Stimulated activated CD4-positive, alpha-beta T cell treated with anti-CD3 and anti-CD28 coated beads, Interleukin-4, amount 100 ng/mL, for 4 hours (primary cell): ENCODE measurements around the gene ROR1.

Experiments used
- DNase-seq, 2 experiments: peaks; one replicate each; pipeline ENCODE4 v3.0.0-alpha.2; 2020

Gene ROR1

DNA sequence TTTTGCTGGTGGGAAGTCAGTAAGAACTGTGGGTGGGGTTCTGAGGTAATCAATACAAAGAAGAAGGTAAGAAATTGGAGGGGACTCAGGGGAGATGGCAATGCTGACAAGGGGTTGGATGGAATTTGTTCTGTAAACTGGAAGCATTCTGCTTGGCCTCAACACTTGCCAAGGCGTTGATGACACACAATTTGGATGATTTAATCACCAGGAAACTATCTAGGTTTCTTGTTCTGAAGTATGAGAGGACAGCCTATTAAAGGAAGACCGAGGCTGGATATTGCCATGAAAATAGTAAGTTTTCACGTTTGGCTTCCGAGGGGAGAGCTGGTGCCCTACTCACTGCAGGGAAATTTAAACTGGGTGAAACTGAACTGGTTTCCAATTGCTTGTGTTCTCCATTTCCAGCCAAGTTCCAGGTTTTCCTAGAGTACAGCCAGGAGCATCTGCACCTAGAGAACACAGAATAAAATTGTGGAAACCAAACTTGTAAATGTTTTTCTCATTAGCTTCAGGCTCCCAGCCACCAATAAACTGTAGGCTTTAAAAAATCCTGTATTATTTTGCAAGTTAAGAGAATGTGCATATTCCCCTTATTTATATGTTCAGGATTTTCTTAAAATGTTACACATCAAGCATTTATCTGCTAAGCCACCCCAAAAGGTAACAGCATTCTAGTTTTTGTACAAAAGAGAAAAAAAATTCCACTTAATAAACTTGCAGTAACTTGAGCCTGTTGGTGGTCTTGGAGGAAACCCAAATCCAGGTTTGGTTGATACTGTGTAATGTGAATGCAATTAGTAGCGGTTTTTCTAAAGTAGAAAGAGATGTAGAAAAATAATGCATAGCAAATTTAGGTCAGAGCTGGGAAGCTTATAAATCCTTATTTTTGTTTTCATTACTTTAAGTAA, 53.8 kb downstream of the ROR1 start:
- DNase-seq = no peak

DNA sequence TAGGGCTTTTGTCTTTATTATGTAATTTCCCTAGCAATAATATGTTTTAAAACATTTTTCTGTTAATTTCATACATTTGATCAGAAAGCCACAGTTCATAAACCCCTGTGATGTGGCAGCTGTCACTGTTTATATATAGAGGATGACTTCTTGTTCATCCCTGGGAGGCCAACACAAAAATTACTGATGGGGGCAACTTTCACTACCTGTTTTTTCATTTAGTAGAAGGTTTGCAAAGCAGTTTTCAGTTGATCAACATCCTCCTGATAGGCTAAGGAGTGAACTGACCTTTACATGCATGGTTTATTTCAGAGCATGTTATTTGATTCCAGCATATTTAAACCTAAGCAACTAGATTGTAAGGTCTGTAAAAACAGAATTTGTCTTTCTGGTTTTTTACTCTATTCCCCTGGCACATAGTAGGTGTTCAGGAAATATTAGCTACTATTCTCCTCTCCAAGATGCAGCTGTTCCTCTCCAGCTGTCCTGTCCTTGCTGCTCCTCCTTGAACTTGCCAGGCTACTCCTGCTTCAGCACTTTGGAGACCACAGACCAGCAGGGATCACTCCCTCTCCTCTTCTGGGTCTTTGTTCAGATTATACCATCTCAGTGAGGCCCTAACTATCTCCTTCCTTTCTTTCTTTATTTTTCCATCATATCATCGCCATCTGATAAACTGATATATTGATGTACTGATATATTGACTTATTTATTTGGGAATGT, 54.7 kb downstream of the ROR1 start:
- no peak for DNase-seq

DNA sequence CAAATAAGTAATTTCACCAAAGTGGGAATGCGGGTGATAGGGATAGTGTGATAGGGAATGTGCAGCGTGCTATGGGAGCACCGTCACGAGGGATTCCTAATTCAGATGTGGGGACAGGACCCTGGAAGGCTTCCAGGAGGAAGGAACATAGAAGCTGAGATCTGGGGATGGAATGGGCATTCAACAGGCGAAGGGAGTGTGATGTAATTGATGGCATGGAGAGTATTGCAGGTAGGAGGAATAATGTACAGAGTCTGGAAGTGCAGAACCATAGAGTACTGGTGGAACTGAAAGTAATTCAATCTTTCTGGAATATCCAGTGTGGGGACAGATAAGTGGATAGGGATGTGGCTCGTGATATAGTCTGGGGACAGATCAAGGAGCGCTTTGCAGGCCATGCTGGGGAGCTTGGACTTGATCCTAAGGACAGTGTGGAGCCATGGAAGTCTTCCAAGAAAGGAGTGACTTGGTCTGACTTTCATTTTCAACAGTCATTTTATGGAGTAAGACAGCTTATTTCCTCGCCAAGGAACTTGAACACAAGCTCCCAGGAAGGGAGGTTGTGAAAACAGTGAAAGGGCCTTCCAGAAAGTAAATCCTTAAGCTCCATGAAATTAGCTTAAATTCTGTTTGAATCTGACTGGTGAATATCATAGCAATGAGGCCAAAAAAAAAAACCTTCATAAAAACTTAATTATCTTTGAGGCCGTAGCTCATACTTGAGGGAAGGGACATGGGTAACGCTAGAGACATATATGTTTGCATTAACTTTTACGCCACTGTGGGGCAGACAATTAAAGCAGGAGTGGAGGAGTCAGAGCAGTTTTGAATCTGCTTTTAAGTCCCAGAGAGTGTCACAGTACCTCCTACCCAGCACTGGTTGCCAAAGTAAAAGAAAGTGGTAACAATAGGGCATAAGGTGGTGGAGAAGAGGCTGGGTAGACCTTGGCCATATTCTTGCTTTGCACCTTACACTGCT, 55.8 kb downstream of the ROR1 start:
- no peak for DNase-seq

DNA sequence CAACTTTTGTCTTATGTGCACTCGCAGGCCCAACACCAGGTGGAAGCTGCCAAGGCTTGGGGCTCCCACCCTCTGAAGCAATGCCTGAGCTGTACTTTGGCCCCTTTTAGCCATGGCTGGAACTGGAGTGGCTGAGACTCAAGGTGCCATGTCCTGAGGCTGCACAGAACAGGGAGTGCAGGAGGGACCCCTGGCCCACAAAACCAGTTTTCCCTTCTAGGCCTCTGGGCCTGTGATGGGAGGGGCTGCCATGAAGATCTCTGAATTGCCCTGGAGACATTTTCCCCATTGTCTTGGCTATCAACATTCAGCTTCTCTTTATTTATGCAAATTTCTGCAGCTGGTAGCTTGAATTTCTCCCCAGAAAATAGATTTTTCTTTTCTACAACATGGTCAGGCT, 57.6 kb downstream of the ROR1 start:
- DNase-seq = no peak

DNA sequence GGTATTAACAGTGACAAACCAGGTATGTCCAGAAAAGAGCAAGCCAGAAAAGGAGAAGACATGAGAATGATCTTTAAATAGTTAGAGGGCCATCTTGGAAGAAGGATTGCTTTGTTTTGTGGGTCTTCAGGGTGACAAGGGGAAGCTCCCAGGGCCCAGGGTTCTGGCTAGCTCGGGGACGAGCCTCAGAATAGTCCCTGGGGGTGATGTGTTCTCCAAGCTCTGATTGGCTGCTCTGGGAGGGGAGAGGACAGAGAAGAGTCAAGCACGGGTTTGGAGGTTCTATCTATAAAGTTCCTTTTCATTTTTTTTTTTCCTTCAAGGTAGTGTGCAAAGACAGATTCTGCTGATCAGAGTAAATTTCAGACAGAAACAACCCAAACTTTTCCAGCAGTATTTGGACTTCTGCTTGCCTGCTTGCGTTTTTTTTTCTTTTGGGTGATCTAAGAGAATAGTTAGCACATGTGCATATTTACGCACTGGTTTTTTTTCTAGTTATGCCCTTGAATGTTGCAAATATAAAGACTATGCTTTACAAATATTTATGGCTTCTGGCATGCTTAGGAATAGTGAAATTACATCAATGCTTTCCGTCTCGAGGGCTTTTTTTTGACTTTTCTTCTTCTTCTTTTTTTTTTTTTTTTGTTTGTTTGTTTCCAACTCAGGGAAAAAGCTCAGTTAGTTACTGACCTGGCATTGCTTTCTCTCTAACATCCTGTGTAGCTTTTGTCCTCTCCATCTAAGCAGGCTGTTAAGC, 59.7 kb downstream of the ROR1 start:
- DNase-seq = no peak

DNA sequence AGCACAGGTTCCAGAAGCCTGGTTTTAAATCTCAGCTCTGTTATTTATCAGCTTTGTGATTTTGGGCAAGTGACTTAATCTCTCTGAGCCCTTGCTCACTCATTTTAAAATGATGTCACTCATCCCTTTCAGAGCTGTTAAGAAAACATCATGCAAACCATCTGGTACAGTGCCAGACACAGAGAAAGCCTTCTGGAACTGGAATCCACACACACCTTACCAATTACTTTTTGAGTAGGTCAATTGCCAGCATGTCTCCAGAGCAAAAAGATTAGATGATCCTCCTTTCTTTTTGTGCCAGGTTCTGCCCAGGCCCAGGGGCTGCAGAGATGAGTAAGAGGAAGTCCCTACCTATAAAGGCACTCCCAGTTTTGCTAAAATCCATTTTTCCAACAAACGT, 61.3 kb downstream of the ROR1 start:
- DNase-seq = no peak

DNA sequence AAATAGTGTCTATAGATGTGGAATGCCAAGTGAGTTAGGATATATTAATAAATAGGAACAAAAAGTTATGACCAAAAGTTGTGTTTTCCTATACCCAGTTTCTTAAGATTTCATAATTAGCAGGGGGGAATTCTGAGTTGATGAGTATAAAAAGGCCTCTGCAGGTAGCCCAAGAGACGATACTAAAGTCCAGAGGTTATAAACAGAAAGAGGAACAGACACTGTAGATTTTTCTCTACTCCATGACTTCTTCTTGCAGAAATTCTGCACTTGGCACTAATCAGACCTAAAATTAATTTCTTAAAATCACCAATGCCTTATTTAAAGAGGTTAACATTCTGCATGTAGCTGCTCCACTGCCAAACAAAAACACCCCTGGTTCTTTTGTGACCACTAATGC, 62.6 kb downstream of the ROR1 start:
- no peak for DNase-seq

DNA sequence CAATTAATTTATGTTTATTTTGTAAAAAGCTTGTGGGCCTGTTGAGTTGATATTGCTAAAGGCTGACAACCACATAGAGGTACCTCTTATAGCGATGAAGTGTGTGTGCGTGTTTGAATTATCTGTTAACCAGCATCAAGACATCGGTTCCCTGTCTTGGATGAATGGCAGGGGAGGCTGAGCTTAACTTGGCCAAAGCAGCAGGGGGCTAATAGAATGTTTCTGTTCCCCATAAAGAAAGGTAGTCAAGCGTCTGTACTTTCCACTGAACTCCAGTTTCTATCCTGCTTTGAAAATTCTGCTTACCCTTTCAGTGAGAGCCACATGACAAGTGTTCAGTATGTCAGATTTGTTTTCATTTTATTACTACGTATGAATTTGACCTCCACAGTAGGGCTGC, 63.0 kb downstream of the ROR1 start:
- DNase-seq = no peak

DNA sequence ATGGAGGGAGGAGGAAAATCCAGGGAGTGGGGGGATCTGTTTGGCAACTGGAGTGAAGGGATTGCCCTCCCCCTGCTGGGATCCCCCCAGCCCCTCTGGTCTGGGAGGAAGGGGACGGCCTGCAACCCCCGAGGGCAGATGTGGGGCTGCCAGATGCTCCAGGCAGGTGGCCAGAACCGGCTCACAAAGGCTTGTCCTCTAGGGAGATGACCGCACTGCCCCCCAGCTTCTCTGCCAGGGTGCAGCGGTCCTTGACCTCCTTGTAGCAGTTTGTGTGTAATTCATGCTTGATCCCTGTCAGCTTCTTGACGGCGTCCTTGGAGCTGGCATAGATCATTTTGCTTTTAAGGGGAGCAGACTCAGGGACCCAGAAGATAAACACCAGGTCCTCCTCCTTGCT, 69.2 kb downstream of the ROR1 start:
- DNase-seq = no peak

DNA sequence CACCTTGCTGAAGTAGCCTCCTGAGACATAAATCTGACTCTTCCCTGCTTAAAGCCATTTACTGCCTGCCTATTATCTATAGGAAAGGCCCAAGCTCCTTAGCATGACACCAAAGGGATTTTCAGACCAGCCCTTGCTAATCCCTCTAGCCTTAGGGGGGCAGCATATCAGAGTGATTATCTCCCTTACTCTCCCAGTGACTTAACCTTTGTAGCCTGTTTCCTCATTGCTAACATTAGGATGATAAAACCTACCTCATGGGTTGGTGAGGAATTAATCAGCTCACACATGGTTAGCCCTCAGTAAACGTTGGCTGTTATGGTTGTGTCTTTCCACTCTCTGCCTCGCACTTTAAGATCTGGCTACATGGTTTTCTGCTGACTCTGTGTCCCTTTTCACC, 70.1 kb downstream of the ROR1 start:
- DNase-seq = no peak

DNA sequence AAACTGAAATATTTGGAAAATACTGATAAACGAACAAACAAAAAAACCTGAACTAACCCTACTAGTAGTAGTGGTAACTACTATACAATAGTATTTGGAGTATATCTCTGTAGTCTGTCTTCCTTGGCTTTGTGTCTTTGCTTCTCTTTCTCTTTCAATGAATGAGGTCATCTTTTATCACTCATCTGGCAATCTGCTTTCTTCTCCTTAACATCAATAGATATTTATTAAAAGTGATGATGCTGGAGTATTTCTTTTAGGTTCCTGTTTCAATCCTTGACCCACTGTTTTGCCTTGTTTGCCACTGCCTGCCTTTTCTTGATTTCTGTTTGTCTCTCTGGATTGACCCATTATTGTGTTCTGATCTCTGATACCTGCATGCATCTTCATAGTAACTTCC, 71.5 kb downstream of the ROR1 start:
- DNase-seq = no peak

DNA sequence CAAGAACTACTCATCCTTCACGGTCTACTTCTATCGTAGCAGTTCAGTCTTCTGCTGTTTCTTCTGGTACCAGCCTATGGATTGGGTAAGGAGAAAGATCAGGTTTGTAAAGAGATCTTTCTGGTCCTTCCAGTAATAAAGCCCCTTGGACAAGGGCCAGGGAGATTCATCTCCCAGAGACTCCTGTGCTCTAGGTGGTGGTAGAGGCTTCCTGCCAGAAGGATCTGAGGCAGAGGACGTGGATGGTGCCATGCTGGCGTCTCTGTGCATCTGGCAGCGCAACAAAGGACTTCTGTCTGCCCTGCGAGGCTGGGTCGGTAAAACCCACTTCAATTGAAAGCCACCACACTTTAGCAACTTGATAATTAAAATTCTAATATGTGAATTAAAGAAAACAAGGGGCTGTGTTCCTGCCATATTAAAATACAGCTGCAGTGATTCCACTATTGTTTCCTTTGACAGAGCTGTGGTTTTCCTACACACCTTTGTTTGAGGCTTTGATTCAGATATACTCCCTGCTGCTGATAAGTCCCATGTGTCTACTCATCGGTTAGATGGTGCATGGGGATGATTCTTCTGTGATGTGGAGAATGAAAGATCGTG, 73.6 kb downstream of the ROR1 start:
- DNase-seq = no peak

DNA sequence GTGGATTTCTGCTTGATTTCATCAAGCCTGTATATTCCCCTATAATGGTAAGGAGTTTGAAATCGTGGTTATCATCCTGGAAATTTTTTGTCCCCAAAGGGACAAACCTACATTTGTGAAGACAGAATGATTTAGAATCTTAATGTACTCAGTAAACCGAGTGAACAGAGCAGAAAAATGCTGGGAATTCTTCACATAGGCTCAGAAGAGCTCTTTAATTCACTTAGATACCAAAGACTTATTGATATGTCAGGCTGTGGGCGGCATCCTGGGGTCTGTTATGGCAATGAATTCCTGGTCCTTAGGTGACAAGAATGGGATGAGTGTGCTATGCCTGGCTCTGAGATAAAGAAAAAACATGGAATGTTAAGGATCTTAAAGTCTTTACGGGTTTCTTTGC, 74.9 kb downstream of the ROR1 start:
- DNase-seq = no peak

DNA sequence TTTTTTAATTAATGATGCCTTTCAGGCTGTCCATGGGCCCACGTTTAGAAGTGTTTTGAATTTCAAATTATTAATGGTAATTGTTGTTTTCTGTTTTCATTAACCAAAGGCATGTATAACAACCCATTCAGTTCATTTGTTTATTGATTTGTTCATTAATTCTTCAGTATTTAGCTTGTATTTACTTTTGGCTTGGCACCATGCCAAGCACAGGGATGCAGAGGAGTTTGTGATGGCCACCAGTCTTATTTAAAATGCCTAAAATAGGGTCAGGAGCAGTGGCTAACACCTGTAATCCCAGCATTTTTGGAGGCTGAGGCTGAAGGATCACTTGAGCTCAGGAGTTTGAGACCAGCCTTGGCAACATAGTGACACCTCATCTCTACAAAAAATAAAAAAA, 75.3 kb downstream of the ROR1 start:
- no peak for DNase-seq

DNA sequence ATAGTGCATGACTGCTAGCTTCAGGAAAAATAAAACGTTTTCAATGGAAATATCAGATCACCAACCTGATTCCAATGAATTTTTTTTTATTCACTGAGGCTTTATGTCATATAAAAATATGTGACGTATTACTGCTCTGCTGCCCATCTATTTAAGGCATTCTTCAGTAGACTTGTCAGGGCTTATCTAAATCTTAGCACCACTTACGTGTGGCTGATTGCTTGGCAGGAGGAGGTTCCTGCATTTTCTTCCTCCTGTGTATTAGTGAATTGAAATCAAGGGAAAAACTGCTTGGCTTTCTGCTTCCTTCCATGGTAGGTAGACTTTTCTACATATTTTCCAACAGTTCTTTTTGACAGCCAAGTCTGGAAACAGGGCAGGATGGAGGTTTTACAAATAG, 80.3 kb downstream of the ROR1 start:
- no peak for DNase-seq

DNA sequence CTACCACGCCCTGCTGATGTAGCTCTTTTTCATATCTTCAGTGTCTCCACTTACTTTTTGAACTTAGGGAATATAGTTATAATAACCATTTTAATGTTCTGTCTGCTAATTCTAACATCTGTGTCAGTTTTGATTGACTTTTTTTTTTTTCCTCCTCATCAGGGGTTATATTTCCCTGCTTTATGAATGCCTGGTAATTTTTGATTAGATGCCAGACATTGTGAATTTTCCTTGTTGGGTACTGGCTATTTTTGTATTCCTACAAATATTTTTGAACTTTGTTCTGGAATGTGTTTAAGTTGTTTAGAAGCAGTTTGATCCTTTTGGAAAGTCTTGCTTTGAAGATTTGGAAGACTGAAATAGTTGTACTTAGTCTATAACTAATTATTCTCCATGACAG, 82.1 kb downstream of the ROR1 start:
- no peak for DNase-seq

DNA sequence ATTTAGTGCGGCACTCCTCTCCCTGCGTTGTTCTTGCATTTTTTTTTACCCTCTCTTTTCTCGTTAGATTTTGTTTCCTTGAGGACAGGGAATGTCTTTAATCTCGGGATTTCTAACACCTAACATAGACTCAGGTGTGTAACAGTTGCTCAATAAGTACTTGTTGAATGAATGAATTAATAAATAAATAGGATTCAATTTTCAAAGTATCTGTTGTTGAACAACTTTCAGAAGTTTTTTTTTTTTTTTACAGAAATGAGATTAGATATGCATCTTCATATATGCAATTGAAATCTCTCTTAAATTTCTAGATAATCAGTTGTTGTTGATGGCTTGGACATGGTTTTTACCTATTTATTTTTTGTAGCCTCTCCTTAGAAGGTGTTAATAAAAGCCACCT, 83.1 kb downstream of the ROR1 start:
- no peak for DNase-seq

DNA sequence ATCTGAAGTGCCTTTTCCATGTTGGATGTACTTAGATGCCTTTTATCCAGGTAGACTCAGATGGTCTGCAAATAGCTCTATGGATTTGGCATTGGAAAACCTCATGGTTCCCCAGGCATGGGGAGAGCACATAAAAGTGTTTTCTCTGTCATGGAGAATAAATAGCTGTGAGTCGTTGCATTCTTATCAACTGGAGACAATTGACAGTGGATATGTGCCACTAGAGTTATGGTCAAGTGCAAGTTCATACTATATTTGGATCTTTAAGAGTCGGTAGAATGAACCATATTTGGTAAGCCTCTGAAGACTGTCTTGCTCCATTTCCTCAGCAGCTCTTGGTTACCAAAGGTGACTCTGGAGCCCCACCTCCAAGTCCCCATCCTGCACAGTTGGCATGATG, 83.7 kb downstream of the ROR1 start:
- no peak for DNase-seq

DNA sequence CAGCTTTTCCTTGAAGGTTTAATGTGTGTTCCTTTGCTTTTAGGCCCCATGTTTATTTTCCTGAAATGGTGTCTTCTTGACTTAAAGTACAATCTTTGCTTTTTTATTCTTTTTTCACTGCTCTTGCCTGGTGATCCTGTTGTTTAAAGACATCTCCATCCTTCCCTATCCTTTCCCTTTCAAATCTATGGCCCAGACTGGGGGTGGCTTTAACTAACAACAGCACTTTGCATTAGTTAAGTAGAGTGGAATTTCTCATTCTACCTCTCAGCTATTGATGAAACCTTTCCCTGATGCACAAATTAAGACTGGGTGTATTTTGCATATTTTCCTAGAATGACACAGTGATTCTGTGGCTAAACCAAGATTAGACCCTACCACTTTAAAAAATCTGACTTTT, 84.3 kb downstream of the ROR1 start:
- DNase-seq = no peak

DNA sequence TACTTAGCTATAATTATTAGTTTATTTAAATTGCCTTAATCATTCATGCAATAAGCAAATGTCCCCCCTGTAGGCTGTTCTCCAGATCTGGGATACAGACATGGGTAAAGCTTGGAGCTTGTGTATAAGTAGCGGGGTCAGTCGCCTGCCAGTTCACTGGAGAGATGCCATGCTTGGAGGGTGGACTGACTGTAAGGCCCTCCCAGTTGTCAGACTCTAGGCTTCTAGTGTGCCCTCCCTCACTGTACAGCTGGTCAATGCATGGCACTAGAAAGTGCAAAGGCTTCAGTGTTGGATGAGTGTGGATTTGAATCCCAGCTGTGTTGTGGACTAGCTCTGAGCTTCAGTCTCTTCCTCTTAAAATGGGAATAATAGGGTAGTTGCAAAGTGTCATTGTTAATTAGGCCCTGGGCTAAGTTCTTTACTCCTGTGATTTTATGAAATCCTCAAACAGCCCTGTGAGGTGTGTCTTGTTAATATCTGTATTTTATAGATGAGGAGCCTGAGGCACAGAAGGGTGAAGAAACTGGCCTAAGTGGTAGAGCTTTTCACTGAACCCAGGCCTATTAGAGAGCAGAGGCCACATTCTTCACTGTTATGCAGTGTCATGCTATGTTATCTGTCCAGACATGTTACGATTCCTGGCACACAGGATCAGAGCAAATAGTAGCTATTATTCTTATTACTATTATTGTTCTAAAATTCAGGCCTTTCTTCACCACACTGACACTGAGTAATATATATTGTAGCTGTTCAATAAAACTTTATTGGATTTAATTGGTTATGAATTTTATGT, 85.9 kb downstream of the ROR1 start:
- no peak for DNase-seq

DNA sequence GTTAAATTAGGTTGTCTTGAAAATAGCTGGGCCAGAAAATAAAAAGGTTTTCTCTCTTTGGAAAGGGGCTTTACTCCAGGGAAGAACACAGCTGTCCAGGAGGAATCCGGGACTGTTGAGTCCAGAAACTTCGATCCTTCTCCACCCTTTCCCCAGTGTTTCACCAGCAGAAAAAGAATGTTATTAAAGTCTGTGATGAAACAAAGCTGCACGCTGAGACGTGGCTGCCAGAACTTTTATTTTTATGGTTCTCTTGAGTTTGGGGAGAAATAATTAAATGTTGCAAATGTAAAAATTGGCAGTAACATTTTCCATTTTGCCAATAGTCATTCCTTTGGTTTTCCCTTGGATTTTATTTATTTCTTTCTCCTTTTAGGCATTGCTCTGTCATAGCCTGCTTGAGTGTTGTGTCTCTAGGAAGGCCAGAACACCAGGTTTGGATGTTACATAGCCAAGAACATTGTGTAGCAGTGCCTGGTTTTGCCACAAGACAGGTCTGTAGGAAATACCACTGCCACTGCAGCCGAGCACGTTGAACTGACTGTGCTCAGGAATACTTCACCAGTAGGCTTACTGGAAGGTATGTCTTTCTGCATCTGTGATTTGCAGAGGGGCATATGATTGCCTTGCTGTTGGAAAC, 87.4 kb downstream of the ROR1 start:
- no peak for DNase-seq
